ENCODE measurements around the gene SEMA3B. TPM values are rescaled to one million over a fixed set of nuclear protein-coding genes. Genes with fewer than 3 reads are reported as not detected.

The SEMA3B gene
- total RNA-seq, 1 experiment from 2014 or later, result 21.8 TPM

DNA sequence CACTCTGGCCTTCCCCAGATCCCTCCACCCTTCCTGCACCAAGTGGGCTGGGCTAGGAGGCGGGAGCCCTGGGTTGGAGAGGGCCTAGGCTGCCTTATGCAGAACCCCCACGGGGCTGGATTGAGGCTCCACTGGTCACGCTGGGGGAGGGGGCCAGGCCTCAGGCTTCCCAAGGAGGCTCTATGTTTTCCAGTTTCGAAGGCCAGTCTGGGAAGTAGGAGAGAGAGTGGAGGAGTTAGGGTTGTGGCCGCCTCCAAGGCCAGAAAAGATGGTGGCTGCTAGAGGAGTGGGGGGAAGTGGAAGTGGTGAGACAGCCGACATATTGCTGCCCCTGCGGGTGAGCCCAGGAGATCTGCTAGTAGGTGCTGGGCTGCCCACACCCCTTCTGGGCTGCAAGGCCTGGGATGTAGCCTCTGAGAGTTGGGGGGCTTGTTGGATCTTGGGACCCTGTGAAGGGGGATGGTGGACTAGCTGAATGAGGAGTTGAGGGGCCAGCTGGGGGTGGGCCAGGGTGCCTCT, 31.8 kb upstream of the SEMA3B start:
- DNase-seq, result no peak
- Mint-ChIP-seq H3K4me3 (ENCODE audit: unreplicated experiment) (peak overlapping the region; percentile 94), H3K36me3 (ENCODE audit: insufficient read depth, unreplicated experiment) (peaks cover 12% of the 10 kb centered on the region), H3K27ac (ENCODE audit: unreplicated experiment) (peak overlapping the region; percentile 82), H3K4me1 (ENCODE audit: low read depth, unreplicated experiment) (peaks cover 13% of the 10 kb centered on the region), H3K9me3 (ENCODE audit: unreplicated experiment) (no peaks in the 10 kb centered on the region), H3K27me3 (ENCODE audit: insufficient read depth, unreplicated experiment) (no peaks in the 10 kb centered on the region)
- Histone ChIP-seq H3K9me3 (no peaks in the 10 kb centered on the region), H3K4me3 (ENCODE audit: low read depth, low read length) (peak overlapping the region; percentile 52), H3K36me3 (ENCODE audit: control insufficient read depth, insufficient read depth, low read length) (no peaks in the 10 kb centered on the region; the same call in none of the 2 replicates), H3K27me3 (replicated peaks; ENCODE audit: control insufficient read depth, insufficient read depth, low read length) (no peaks in the 10 kb centered on the region), H3K4me1 (peaks cover 23% of the 10 kb centered on the region)
- no peak for TF ChIP-seq CTCF (IDR thresholded peaks at IDR 0.05; ENCODE audit: insufficient read depth in 1 of 2, low read depth in 1 of 2, low read length in 1 of 2, severe bottlenecking in 1 of 2, unreplicated experiment in 1 of 2)
- BruUV-seq (replicated peaks), result no TSS peak
- POLR2A ChIA-PET, result interaction anchor here (0.6 kb wide), 1 partner anchor 209 kb away, joined by 5 read pairs; no protein-coding TSS in a partner anchor
- CTCF ChIA-PET, result interaction anchor here (0.5 to 1.8 kb wide), 4 partner anchors 10 to 87 kb away, joined by 5 to 30 read pairs (median 6); no protein-coding TSS in a partner anchor
- intact Hi-C loops (cut with micrococcal nuclease; ENCODE audit: unreplicated experiment), result loop anchor here (2.0 kb wide), 1 partner anchor 62 kb away; the partner anchor contains the start of genes HYAL3 and NAA80

- peaks cover 12% of the 10 kb centered on the region for H3K36me3 Mint-ChIP-seq (ENCODE audit: insufficient read depth, unreplicated experiment)
- H3K4me1 Mint-ChIP-seq (ENCODE audit: low read depth, unreplicated experiment), result peaks cover 13% of the 10 kb centered on the region
- no peaks in the 10 kb centered on the region; the same call in none of the 2 replicates for H3K36me3 ChIP-seq (ENCODE audit: control insufficient read depth, insufficient read depth, low read length)
- intact Hi-C loops (cut with micrococcal nuclease; ENCODE audit: unreplicated experiment), result loop anchor here (2.0 kb wide), 1 partner anchor 61 kb away; the partner anchor contains the start of genes HYAL3 and NAA80
- TF ChIP-seq CTCF (IDR thresholded peaks at IDR 0.05; ENCODE audit: insufficient read depth in 1 of 2, low read depth in 1 of 2, low read length in 1 of 2, severe bottlenecking in 1 of 2, unreplicated experiment in 1 of 2), result no peak
- H3K4me1 ChIP-seq, result peaks cover 23% of the 10 kb centered on the region
- H3K9me3 ChIP-seq, result no peaks in the 10 kb centered on the region
- ChIA-PET CTCF (interaction anchor here (0.6 to 0.7 kb wide), 3 partner anchors 31 to 1204 kb away, joined by 4 to 6 read pairs (median 6); no protein-coding TSS in a partner anchor), POLR2A (no interaction called here)
- H3K27me3 Mint-ChIP-seq (ENCODE audit: insufficient read depth, unreplicated experiment), result no peaks in the 10 kb centered on the region
- H3K9me3 Mint-ChIP-seq (ENCODE audit: unreplicated experiment), result no peaks in the 10 kb centered on the region
- no TSS peak for BruUV-seq (replicated peaks)
- no peaks in the 10 kb centered on the region for H3K27me3 ChIP-seq (replicated peaks; ENCODE audit: control insufficient read depth, insufficient read depth, low read length)
- no peak overlapping the region for H3K4me3 Mint-ChIP-seq (ENCODE audit: unreplicated experiment)
- no peak overlapping the region for H3K4me3 ChIP-seq (ENCODE audit: low read depth, low read length)
- no peak overlapping the region for H3K27ac Mint-ChIP-seq (ENCODE audit: unreplicated experiment)
- DNase-seq, result no peak
Observed at GRCh38 chr3:50237754-50238548, 31.0 kb upstream of the SEMA3B start.

GRCh38 chr3:50238549-50239026, 30.4 kb upstream of the SEMA3B start:
- Mint-ChIP-seq H3K27me3 (ENCODE audit: insufficient read depth, unreplicated experiment) (no peaks in the 10 kb centered on the region), H3K27ac (ENCODE audit: unreplicated experiment) (no peak overlapping the region), H3K36me3 (ENCODE audit: insufficient read depth, unreplicated experiment) (peaks cover 12% of the 10 kb centered on the region), H3K9me3 (ENCODE audit: unreplicated experiment) (no peaks in the 10 kb centered on the region), H3K4me3 (ENCODE audit: unreplicated experiment) (no peak overlapping the region), H3K4me1 (ENCODE audit: low read depth, unreplicated experiment) (peaks cover 13% of the 10 kb centered on the region)
- no TSS peak for BruUV-seq (replicated peaks)
- Histone ChIP-seq H3K4me3 (ENCODE audit: low read depth, low read length) (no peak overlapping the region), H3K36me3 (ENCODE audit: control insufficient read depth, insufficient read depth, low read length) (no peaks in the 10 kb centered on the region; the same call in none of the 2 replicates), H3K27me3 (replicated peaks; ENCODE audit: control insufficient read depth, insufficient read depth, low read length) (no peaks in the 10 kb centered on the region), H3K4me1 (peaks cover 23% of the 10 kb centered on the region), H3K9me3 (no peaks in the 10 kb centered on the region)
- ChIA-PET CTCF (interaction anchor here (0.6 kb wide), 1 partner anchor 1204 kb away, joined by 4 read pairs; no protein-coding TSS in a partner anchor), POLR2A (no interaction called here)
- intact Hi-C loops (cut with micrococcal nuclease; ENCODE audit: unreplicated experiment), result no loop called here
- DNase-seq, result no peak
- TF ChIP-seq CTCF (IDR thresholded peaks at IDR 0.05; ENCODE audit: insufficient read depth in 1 of 2, low read depth in 1 of 2, low read length in 1 of 2, severe bottlenecking in 1 of 2, unreplicated experiment in 1 of 2), result no peak

Measured in Caco-2 (cell line).